MCF 10A (cell line): ENCODE data around the gene DAPK2. TPM values are rescaled to one million over a fixed set of nuclear protein-coding genes. Genes with fewer than 3 reads are reported as not detected.
A peak's percentile ranks its signal among the peaks of the same experiment; 100 is the strongest.

Experiments used
- BruUV-seq: library from RNA; stranded (reverse); fragments of 400-500 nt; replicated peaks from 2 replicates; lab custom pipeline; 2021; lab: Mats Ljungman, UMichigan
- CTCF ChIA-PET: fragments of 300-600 bp; sonication (Branson Sonifier 250); formaldehyde crosslinking; extraction: SDS; loops from one replicate; lab custom pipeline; 2021; ENCODE audit warnings: antibody characterized with exemption, inconsistent platforms; lab: Yijun Ruan, JAX
- POLR2A ChIA-PET: fragments of 300-600, 350-650 bp; sonication (Branson Sonifier 250); formaldehyde crosslinking; extraction: SDS; loops from one replicate; lab custom pipeline; 2020; ENCODE audit warnings: antibody characterized with exemption, inconsistent platforms; lab: Yijun Ruan, JAX
- DNase-seq: peaks from one replicate; pipeline ENCODE4 v3.0.0-alpha.2; 2018; ENCODE audit not compliant: unreplicated experiment
- H3K27ac Mint-ChIP-seq: one replicate; pipeline ENCODE4 v1.8.0; 2022; ENCODE audit warnings: mild to moderate bottlenecking, low read depth, mixed read lengths; ENCODE audit not compliant: unreplicated experiment
- H3K27me3 Mint-ChIP-seq: one replicate; pipeline ENCODE4 v1.8.0; 2022; ENCODE audit warnings: mixed read lengths; ENCODE audit not compliant: insufficient read depth, unreplicated experiment
- H3K36me3 Mint-ChIP-seq: one replicate; pipeline ENCODE4 v1.8.0; 2022; ENCODE audit warnings: mild to moderate bottlenecking, moderate library complexity, mixed read lengths; ENCODE audit not compliant: insufficient read depth, unreplicated experiment
- H3K4me1 Mint-ChIP-seq: one replicate; pipeline ENCODE4 v1.8.0; 2022; ENCODE audit warnings: mixed read lengths; ENCODE audit not compliant: insufficient read depth, unreplicated experiment
- H3K4me3 Mint-ChIP-seq: one replicate; pipeline ENCODE4 v1.8.0; 2022; ENCODE audit warnings: mild to moderate bottlenecking, moderate library complexity, mixed read lengths; ENCODE audit not compliant: unreplicated experiment
- H3K9me3 Mint-ChIP-seq: one replicate; pipeline ENCODE4 v1.8.0; 2022; ENCODE audit warnings: mixed read lengths; ENCODE audit not compliant: unreplicated experiment
- intact Hi-C: fragments of 100-400 bp; cut with micrococcal nuclease; formaldehyde crosslinking; loops from 2 replicates; pipeline ENCODE4 v1.14.1; 2022
- total RNA-seq: library from RNA; stranded (reverse); gene quantifications from 2 replicates; pipeline ENCODE4 v1.2.3, GENCODE V29; 2022
- TF ChIP-seq, protein P1 (sequence below): fragments of 200-600 bp; IDR thresholded peaks from one replicate; pipeline ENCODE4 v1.8.0; 2022; ENCODE audit warnings: antibody characterized with exemption, mild to moderate bottlenecking; ENCODE audit not compliant: unreplicated experiment

DAPK2 gene
- total RNA-seq, 1 experiment from 2014 or later, result 4.6 TPM

DNA sequence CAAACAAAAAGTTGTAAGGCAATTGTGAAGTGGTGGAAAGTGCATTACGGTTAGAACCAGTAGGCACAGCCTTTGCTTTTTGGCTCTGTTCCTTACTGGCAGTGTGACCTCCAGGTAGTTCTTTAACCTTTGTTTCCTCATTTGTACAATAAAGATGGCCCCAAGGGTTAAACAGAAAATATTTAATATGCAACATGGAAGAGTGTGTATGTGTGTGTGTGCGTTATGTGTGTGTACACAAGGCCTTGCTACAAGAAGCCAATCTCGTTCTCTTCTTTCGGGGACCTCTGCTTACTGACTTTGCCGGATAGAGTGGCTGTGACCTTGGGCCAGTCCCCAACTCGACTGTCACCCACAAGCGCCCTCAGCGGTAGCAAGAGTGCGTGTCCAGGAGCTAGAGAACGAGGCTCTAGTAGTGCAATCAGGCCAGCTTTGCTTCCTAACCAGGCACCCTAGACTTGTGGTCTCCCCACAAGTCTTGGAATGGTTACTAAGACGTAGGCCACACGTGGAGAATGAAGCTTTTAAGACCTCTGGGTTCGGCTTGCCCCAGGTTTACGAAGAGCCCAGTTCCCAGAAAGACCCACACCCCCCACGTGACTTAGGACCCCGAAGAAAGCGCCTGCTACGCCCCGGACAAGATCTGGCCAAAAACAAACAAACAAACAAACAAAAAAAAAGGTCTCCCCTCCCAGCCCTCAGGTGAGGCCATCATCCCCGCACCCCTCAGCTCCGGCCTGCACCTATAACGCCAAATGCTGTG, 46.8 kb upstream of the DAPK2 start:
- no peaks in the 10 kb centered on the region for H3K9me3 Mint-ChIP-seq
- H3K27me3 Mint-ChIP-seq, result no peaks in the 10 kb centered on the region
- TSS peak; percentile 64 for BruUV-seq
- intact Hi-C loops, result no loop called here
- H3K4me1 Mint-ChIP-seq, result peaks cover 27% of the 10 kb centered on the region
- H3K27ac Mint-ChIP-seq, result peak overlapping the region; percentile 96
- peaks cover 45% of the 10 kb centered on the region for H3K36me3 Mint-ChIP-seq
- TF ChIP-seq, protein P1, sequence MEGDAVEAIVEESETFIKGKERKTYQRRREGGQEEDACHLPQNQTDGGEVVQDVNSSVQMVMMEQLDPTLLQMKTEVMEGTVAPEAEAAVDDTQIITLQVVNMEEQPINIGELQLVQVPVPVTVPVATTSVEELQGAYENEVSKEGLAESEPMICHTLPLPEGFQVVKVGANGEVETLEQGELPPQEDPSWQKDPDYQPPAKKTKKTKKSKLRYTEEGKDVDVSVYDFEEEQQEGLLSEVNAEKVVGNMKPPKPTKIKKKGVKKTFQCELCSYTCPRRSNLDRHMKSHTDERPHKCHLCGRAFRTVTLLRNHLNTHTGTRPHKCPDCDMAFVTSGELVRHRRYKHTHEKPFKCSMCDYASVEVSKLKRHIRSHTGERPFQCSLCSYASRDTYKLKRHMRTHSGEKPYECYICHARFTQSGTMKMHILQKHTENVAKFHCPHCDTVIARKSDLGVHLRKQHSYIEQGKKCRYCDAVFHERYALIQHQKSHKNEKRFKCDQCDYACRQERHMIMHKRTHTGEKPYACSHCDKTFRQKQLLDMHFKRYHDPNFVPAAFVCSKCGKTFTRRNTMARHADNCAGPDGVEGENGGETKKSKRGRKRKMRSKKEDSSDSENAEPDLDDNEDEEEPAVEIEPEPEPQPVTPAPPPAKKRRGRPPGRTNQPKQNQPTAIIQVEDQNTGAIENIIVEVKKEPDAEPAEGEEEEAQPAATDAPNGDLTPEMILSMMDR, result no peak
- DNase-seq, result peak; percentile 36
- H3K4me3 Mint-ChIP-seq, result peak overlapping the region; percentile 92
- CTCF ChIA-PET, result interaction anchor here (0.5 to 1.7 kb wide), 8 partner anchors 10 to 260 kb away, joined by 3 to 11 read pairs (median 4); partner anchors contain the start of gene HERC1
- POLR2A ChIA-PET, result interaction anchor here (0.6 to 4.9 kb wide), 48 partner anchors 9 to 713 kb away, joined by 3 to 64 read pairs (median 4); partner anchors contain the start of genes DAPK2, HERC1, PPIB and TRIP4

GRCh38 chr15:64092075-64092820, 46.0 kb upstream of the DAPK2 start:
- peak overlapping the region; percentile 96 for H3K27ac Mint-ChIP-seq
- ChIA-PET POLR2A (interaction anchor here (0.5 to 4.9 kb wide), 11 partner anchors 9 to 853 kb away, joined by 3 to 64 read pairs (median 5); partner anchors contain the start of gene PPIB), CTCF (interaction anchor here (0.5 to 1.7 kb wide), 3 partner anchors 16 to 63 kb away, joined by 3 to 7 read pairs (median 3); no protein-coding TSS in a partner anchor)
- TF ChIP-seq, protein P1, result no peak
- H3K4me1 Mint-ChIP-seq, result peaks cover 20% of the 10 kb centered on the region
- intact Hi-C loops, result no loop called here
- H3K4me3 Mint-ChIP-seq, result peak overlapping the region; percentile 92
- peaks cover 50% of the 10 kb centered on the region for H3K36me3 Mint-ChIP-seq
- H3K27me3 Mint-ChIP-seq, result no peaks in the 10 kb centered on the region
- no peaks in the 10 kb centered on the region for H3K9me3 Mint-ChIP-seq
- peak; percentile 22 for DNase-seq
- BruUV-seq, result no TSS peak

DNA sequence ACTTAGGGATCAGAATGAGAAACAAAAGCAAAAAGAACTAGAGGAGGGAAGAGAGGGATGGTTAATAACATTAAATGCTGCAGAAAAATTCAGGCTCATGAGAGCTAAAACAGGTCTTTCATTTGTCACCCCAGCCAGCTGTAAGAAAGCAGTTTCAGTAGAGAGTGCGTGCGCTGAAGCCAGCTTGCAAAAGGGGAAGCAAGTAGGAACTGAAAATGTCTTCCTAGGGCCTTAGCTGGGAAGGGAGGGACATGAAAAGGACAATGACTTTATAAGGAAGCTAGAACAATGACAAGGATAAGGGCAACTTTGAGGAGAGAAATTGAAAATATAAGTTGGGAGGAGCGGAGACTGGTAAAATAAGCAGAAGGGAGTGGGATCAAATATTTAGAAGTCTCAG, 44.2 kb upstream of the DAPK2 start:
- H3K4me3 Mint-ChIP-seq, result no peak overlapping the region
- H3K4me1 Mint-ChIP-seq, result peaks cover 20% of the 10 kb centered on the region
- no peak for DNase-seq
- H3K27me3 Mint-ChIP-seq, result no peaks in the 10 kb centered on the region
- peaks cover 56% of the 10 kb centered on the region for H3K36me3 Mint-ChIP-seq
- ChIA-PET CTCF (interaction anchor here (1.9 kb wide), 1 partner anchor 21 kb away, joined by 4 read pairs; no protein-coding TSS in a partner anchor), POLR2A (interaction anchor here (0.6 kb wide), 1 partner anchor 371 kb away, joined by 3 read pairs; no protein-coding TSS in a partner anchor)
- H3K27ac Mint-ChIP-seq, result peak overlapping the region; percentile 14
- TF ChIP-seq, protein P1, result no peak
- no TSS peak for BruUV-seq
- intact Hi-C loops, result no loop called here
- no peaks in the 10 kb centered on the region for H3K9me3 Mint-ChIP-seq
